GM12891 (cell line): ENCODE data around the gene GPR63.

ENCODE experiments used
- POLR2A ChIP-seq: IDR thresholded peaks from 2 replicates; pipeline ENCODE4 v1.6.1; 2011; ENCODE audit warnings: low read depth, low read length, control low read depth
- POLR2AphosphoS5 ChIP-seq: IDR thresholded peaks from 2 replicates; pipeline ENCODE4 v1.6.1; 2011; ENCODE audit warnings: low read depth, low read length, control low read depth
- TAF1 ChIP-seq: IDR thresholded peaks from 2 replicates; pipeline ENCODE4 v1.6.1; 2011; ENCODE audit warnings: low read depth, low read length, control low read depth

DNA sequence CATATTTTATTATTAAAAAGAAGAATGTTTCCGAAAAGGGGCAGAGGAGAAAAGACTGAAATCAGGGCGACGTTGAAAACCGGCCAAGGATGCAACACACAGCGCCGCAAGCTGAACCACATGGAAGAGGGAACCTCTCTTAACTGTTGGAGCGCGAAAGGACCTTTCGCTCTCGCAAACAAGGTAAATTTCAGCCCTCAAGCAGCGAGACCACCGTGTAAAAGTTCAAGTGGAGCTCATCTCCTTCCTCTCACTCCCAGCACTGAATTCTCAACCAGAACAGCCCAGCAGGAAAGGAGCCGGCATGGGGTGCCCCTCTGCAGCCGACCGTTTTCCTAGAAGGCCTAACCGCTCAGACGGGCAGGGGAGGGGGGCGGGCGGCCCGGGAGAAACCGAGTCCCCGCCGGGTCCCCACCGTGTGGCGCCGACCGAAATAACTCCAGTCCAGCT lies 621 bp downstream of the GPR63 start:
- TF ChIP-seq POLR2A (no peak), POLR2AphosphoS5 (no peak), TAF1 (no peak)
